ENCODE data around the gene CELF5.

The CELF5 gene

DNA sequence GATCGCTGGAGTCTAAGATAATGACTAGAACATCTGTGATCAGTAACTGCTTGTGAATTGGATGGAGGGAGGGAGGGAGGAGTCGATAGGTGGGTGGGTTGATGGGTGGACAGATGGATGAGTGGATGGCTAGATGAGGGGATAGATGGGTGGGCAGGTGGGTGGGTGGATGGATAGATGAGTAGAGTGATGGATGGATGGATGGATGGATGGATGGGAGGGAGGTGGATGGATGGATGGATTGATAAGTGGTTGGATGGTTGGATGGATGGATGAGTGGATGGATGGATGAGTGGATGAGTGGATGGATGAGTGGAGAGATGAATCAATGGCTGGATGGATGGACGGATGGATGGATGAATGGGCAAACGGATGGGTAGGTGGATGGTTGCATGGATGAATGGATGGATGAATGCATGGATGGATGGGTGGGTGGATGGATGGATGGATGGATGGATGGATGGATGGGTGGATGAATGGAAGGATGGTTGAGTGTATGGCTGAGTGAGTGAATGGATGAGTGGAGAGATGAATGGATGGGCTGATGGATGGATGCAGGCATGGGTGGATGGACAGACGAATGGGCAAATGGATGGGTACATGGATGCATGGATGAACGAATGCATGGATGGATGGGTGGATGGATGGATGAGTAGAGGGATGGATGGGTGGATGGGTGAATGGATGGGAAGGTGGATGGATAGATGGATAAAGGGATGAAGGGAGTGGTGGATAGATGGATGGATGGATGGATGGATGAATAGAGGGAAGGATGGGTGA, 97.9 kb downstream of the CELF5 start:
- Histone ChIP-seq H3K36me3 (ENCODE audit: control insufficient read depth, insufficient read depth, low read length) (no peaks in the 10 kb centered on the region), H3K4me2 (ENCODE audit: low read length) (no peak overlapping the region), H3K27ac (no peak overlapping the region), H3K9me3 (ENCODE audit: control insufficient read depth, low read length) (no peaks in the 10 kb centered on the region), H3K9ac (no peak overlapping the region), H3K27me3 (ENCODE audit: control insufficient read depth, insufficient read depth, low read length) (no peaks in the 10 kb centered on the region), H3K79me2 (no peaks in the 10 kb centered on the region), H3K4me1 (no peaks in the 10 kb centered on the region), H2AFZ (no peak overlapping the region), H3K4me3 (ENCODE audit: low read depth, low read length) (no peak overlapping the region)
- TF ChIP-seq, protein P1, sequence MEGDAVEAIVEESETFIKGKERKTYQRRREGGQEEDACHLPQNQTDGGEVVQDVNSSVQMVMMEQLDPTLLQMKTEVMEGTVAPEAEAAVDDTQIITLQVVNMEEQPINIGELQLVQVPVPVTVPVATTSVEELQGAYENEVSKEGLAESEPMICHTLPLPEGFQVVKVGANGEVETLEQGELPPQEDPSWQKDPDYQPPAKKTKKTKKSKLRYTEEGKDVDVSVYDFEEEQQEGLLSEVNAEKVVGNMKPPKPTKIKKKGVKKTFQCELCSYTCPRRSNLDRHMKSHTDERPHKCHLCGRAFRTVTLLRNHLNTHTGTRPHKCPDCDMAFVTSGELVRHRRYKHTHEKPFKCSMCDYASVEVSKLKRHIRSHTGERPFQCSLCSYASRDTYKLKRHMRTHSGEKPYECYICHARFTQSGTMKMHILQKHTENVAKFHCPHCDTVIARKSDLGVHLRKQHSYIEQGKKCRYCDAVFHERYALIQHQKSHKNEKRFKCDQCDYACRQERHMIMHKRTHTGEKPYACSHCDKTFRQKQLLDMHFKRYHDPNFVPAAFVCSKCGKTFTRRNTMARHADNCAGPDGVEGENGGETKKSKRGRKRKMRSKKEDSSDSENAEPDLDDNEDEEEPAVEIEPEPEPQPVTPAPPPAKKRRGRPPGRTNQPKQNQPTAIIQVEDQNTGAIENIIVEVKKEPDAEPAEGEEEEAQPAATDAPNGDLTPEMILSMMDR (IDR thresholded peaks at IDR 0.05), result no peak

DNA sequence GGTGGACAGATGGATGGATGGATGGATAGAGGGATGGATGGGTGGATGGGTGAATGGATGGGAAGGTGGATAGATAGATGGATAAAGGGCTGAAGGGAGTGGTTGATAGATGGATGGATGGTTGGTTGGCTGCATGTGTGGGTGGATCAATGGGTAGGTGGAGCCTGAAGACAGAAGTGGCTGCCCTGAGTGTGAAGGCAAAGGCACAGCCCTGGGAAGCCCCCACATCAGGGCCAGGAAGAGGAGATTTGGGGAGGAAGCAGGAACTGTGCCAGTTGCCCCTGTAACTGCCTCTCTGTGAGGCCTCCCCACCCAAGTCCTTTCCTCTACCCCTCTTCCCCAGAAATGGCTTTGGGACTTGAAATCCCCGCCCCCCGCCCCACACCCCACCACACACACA, 98.6 kb downstream of the CELF5 start:
- Histone ChIP-seq H3K9ac (no peak overlapping the region), H3K9me3 (ENCODE audit: control insufficient read depth, low read length) (no peaks in the 10 kb centered on the region), H3K79me2 (no peaks in the 10 kb centered on the region), H3K27ac (no peak overlapping the region), H3K4me1 (no peaks in the 10 kb centered on the region), H3K36me3 (ENCODE audit: control insufficient read depth, insufficient read depth, low read length) (no peaks in the 10 kb centered on the region), H3K27me3 (ENCODE audit: control insufficient read depth, insufficient read depth, low read length) (no peaks in the 10 kb centered on the region), H3K4me2 (ENCODE audit: low read length) (no peak overlapping the region), H2AFZ (no peak overlapping the region), H3K4me3 (ENCODE audit: low read depth, low read length) (no peak overlapping the region)
- TF ChIP-seq, protein P1 (IDR thresholded peaks at IDR 0.05), result no peak

DNA sequence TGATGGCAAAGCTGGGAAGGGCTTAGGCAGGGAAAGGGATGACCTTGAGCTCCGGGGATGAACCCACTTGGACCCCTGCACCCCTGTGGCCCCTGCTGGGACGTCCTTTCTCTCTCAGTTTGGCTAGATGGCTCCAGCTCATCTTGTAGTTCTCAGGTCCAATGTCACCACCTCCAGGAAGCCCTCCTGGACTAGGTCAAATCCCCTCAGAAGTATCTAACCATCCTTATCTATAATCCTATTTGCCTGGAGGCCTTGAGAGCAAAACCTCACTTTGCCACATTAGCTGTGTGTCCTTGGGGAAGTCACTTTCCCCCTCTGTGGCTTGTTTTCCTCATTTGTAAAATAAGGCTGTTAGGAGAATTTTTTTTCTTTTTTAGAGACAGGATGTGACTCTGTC, 99.2 kb downstream of the CELF5 start:
- TF ChIP-seq, protein P1 (IDR thresholded peaks at IDR 0.05), result no peak
- Histone ChIP-seq H3K4me2 (ENCODE audit: low read length) (no peak overlapping the region), H3K4me1 (no peaks in the 10 kb centered on the region), H3K79me2 (no peaks in the 10 kb centered on the region), H3K27ac (no peak overlapping the region), H3K9me3 (ENCODE audit: control insufficient read depth, low read length) (no peaks in the 10 kb centered on the region), H3K9ac (no peak overlapping the region), H3K27me3 (ENCODE audit: control insufficient read depth, insufficient read depth, low read length) (no peaks in the 10 kb centered on the region), H3K4me3 (ENCODE audit: low read depth, low read length) (no peak overlapping the region), H2AFZ (no peak overlapping the region), H3K36me3 (ENCODE audit: control insufficient read depth, insufficient read depth, low read length) (no peaks in the 10 kb centered on the region)

DNA sequence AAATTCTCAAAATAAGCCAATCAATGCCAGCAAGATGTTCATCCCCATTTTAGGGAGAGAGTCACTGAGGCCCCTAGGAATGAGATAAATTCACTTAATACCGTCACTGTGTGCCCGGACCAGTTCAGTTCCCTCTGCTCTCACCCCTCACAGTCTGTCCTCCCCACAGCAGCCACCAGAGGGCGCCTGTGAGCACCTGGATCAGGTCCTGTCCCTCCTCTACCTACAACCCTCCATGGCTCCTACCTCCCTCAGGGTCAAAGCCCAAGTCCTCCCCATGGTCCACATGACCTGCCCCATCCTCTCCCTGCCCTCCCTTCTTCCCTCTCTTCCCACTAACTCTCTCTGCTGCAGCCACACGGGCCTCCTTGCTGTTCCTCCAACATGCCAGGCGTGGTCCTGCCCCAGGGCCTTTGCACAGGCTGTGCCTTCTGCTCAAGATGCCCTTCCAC, 100.0 kb downstream of the CELF5 start:
- Histone ChIP-seq H3K4me2 (ENCODE audit: low read length) (no peak overlapping the region), H2AFZ (no peak overlapping the region), H3K9ac (no peak overlapping the region), H3K79me2 (no peaks in the 10 kb centered on the region), H3K4me3 (ENCODE audit: low read depth, low read length) (no peak overlapping the region), H3K27me3 (ENCODE audit: control insufficient read depth, insufficient read depth, low read length) (no peaks in the 10 kb centered on the region), H3K27ac (no peak overlapping the region), H3K4me1 (no peaks in the 10 kb centered on the region), H3K36me3 (ENCODE audit: control insufficient read depth, insufficient read depth, low read length) (no peaks in the 10 kb centered on the region), H3K9me3 (ENCODE audit: control insufficient read depth, low read length) (no peaks in the 10 kb centered on the region)
- TF ChIP-seq, protein P1 (IDR thresholded peaks at IDR 0.05), result peak; percentile 56

DNA sequence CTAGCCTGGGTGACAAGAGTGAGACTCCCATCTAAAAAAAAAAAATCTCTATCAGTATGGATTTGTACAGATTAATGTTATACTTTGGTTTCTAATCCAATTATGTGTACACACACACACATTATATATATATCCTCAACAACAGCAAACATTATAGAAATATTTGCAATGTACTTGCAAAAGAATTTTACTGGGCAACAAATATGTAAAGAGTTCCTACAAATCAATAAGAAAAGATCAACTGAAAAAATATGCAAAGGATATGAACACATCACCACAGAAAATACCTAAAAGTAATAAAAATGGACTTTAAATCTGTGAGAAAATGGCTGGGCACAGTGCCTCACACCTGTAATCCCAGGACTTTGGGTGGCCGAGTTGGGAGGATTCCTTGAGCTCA, 101.0 kb downstream of the CELF5 start:
- Histone ChIP-seq H3K79me2 (no peaks in the 10 kb centered on the region), H3K9ac (no peak overlapping the region), H3K36me3 (ENCODE audit: control insufficient read depth, insufficient read depth, low read length) (no peaks in the 10 kb centered on the region), H3K27ac (no peak overlapping the region), H3K4me2 (ENCODE audit: low read length) (no peak overlapping the region), H2AFZ (no peak overlapping the region), H3K27me3 (ENCODE audit: control insufficient read depth, insufficient read depth, low read length) (no peaks in the 10 kb centered on the region), H3K9me3 (ENCODE audit: control insufficient read depth, low read length) (no peaks in the 10 kb centered on the region), H3K4me1 (no peaks in the 10 kb centered on the region), H3K4me3 (ENCODE audit: low read depth, low read length) (no peak overlapping the region)
- TF ChIP-seq, protein P1 (IDR thresholded peaks at IDR 0.05), result no peak
